ENCODE results near the gene PHLDB2.

- TF ChIP-seq CTCF (IDR thresholded peaks at IDR 0.05; ENCODE audit: insufficient read depth, low read depth, low read length) = no peak
- no peak for TF ChIP-seq EZH2 (IDR thresholded peaks at IDR 0.05; ENCODE audit: insufficient read depth, low read length)
These were observed 98.1 kb downstream of the PHLDB2 start for GRCh38 chr3:111956995-111957734.
